ENCODE data around the gene MUC2. TPM values are rescaled to one million over a fixed set of nuclear protein-coding genes. Genes with fewer than 3 reads are reported as not detected.

MUC2 gene
- total RNA-seq, 1 donor from 2014 or later: not detected

DNA sequence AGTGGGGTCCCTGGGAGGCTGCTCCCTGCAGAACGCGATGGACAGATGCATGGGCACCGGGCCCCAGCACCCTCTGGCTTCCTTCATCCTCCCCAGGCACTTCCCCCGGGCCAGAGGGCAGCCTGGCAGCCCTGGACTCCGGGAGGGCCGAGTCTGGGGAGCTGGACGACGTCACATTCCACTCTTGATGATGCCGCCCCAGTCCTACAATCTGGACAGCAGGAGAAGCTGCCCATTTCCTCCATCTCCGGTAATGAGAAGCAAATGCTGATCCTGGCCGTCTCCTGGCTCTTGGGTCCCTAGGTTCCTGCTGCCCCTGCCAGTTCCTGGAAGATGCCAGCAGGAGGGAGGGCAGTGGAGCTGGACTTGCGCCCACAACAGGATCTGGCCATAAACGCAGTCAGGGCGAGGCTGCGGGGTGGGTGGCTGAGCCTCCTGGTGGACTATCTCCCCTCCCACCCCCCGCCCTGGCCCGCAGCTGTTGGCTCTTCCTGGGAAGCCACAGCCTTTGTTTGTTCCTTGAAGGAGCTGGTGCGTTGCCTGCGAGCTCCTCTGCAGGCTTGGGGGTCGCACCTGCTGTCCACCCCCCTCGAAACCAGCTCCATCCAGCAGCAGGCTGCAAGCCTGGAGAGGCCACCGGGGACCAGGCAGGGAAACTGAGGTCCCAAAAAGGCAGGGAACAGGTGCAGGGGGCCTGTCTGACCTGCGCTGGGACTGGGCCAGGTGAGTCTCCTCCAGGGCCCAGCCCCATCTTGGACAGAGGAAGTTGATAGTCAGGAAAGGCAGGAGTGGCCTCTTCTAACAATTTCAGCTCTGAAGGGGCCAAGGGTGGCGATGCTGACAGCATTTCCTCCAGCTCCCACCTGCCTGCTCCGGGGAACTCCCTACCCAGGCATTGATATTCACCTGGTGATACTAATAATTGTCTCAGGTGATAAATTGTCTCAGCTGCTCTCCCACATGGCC lies 20.2 kb upstream of the MUC2 start:
- H2AFZ ChIP-seq (ENCODE audit: low read depth, low read length): no peak overlapping the region
- H3K9ac ChIP-seq (ENCODE audit: low read length): no peak overlapping the region
- no peak overlapping the region for H3K4me3 Mint-ChIP-seq (ENCODE audit: unreplicated experiment)
- H3K4me1 Mint-ChIP-seq (ENCODE audit: low read depth, unreplicated experiment): no peaks in the 10 kb centered on the region
- H3K36me3 ChIP-seq (ENCODE audit: insufficient read depth, low read length): no peaks in the 10 kb centered on the region
- TF ChIP-seq, protein P1, sequence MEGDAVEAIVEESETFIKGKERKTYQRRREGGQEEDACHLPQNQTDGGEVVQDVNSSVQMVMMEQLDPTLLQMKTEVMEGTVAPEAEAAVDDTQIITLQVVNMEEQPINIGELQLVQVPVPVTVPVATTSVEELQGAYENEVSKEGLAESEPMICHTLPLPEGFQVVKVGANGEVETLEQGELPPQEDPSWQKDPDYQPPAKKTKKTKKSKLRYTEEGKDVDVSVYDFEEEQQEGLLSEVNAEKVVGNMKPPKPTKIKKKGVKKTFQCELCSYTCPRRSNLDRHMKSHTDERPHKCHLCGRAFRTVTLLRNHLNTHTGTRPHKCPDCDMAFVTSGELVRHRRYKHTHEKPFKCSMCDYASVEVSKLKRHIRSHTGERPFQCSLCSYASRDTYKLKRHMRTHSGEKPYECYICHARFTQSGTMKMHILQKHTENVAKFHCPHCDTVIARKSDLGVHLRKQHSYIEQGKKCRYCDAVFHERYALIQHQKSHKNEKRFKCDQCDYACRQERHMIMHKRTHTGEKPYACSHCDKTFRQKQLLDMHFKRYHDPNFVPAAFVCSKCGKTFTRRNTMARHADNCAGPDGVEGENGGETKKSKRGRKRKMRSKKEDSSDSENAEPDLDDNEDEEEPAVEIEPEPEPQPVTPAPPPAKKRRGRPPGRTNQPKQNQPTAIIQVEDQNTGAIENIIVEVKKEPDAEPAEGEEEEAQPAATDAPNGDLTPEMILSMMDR (IDR thresholded peaks at IDR 0.05; ENCODE audit: insufficient read depth, low read depth, low read length): no peak
- no peak for TF ChIP-seq EZH2 (IDR thresholded peaks at IDR 0.05; ENCODE audit: insufficient read depth, low read length)
- H3K27me3 Mint-ChIP-seq (ENCODE audit: low read depth, unreplicated experiment): peaks cover 17% of the 10 kb centered on the region
- no peaks in the 10 kb centered on the region for H3K4me1 ChIP-seq (ENCODE audit: insufficient read depth, low read length)
- H3K9me3 Mint-ChIP-seq (ENCODE audit: unreplicated experiment): peaks cover 4% of the 10 kb centered on the region
- peaks cover 2% of the 10 kb centered on the region for H3K36me3 Mint-ChIP-seq (ENCODE audit: low read depth, unreplicated experiment)
- no peak overlapping the region for H3K4me3 ChIP-seq (ENCODE audit: insufficient read depth, low read depth, low read length)
- H3K4me2 ChIP-seq (ENCODE audit: low read length): no peak overlapping the region
- no peak overlapping the region for H3K27ac Mint-ChIP-seq (ENCODE audit: unreplicated experiment)
- H3K79me2 ChIP-seq (ENCODE audit: insufficient read depth, low read length): no peaks in the 10 kb centered on the region
- peaks cover 1% of the 10 kb centered on the region for H3K27me3 ChIP-seq (ENCODE audit: insufficient read depth, low read length)
- FAIRE-seq: no peak
- H4K20me1 ChIP-seq (ENCODE audit: insufficient read depth, low read length): no peaks in the 10 kb centered on the region
- no peaks in the 10 kb centered on the region for H3K9me3 ChIP-seq (ENCODE audit: insufficient read depth, low read depth, low read length)
- no peak for DNase-seq (ENCODE audit: low read depth)
- H3K27ac ChIP-seq (ENCODE audit: low read depth, low read length): no peak overlapping the region

DNA sequence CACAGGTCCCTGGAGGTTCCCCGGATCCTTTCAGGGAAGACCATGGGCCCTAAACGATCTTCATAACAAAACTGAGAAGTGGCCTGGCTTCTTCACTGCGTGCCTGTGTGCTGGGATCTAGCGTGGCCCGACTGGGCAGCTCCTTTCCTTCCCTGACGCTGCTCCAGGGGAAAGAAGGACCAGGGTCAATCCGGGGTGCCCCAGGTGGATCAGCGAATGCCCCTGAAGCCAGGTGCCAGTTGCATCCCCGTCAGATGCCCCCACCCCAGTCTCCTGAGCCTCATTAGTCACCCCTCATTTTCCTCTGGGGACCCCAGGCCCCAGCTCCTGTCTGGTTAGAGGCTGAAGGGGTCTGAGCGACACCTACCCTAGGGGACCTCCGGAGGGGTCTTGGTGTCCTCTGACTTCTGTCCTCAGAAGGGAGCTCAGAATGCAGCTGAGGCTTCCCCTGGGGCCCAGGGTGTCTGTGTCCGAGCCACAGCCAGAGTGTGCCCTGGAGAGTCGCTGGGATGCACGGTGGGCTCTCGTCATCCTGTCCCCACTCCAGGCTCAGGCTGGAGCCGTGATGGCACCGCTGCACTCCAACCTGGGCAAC lies 19.5 kb upstream of the MUC2 start:
- Mint-ChIP-seq H3K9me3 (ENCODE audit: unreplicated experiment) (peaks cover 4% of the 10 kb centered on the region), H3K36me3 (ENCODE audit: low read depth, unreplicated experiment) (peaks cover 2% of the 10 kb centered on the region), H3K27me3 (ENCODE audit: low read depth, unreplicated experiment) (peaks cover 17% of the 10 kb centered on the region), H3K4me1 (ENCODE audit: low read depth, unreplicated experiment) (no peaks in the 10 kb centered on the region), H3K27ac (ENCODE audit: unreplicated experiment) (no peak overlapping the region), H3K4me3 (ENCODE audit: unreplicated experiment) (no peak overlapping the region)
- FAIRE-seq: no peak
- H3K9me3 ChIP-seq (ENCODE audit: insufficient read depth, low read depth, low read length): no peaks in the 10 kb centered on the region
- H3K4me3 ChIP-seq (ENCODE audit: insufficient read depth, low read depth, low read length): no peak overlapping the region
- no peak overlapping the region for H3K9ac ChIP-seq (ENCODE audit: low read length)
- no peak overlapping the region for H2AFZ ChIP-seq (ENCODE audit: low read depth, low read length)
- H3K27ac ChIP-seq (ENCODE audit: low read depth, low read length): no peak overlapping the region
- H3K27me3 ChIP-seq (ENCODE audit: insufficient read depth, low read length): no peaks in the 10 kb centered on the region
- no peak for DNase-seq (ENCODE audit: low read depth)
- H3K79me2 ChIP-seq (ENCODE audit: insufficient read depth, low read length): no peaks in the 10 kb centered on the region
- TF ChIP-seq, protein P1 (IDR thresholded peaks at IDR 0.05; ENCODE audit: insufficient read depth, low read depth, low read length): no peak
- no peak for TF ChIP-seq EZH2 (IDR thresholded peaks at IDR 0.05; ENCODE audit: insufficient read depth, low read length)
- no peaks in the 10 kb centered on the region for H3K36me3 ChIP-seq (ENCODE audit: insufficient read depth, low read length)
- peaks cover under 1% of the 10 kb centered on the region for H3K4me1 ChIP-seq (ENCODE audit: insufficient read depth, low read length)
- H4K20me1 ChIP-seq (ENCODE audit: insufficient read depth, low read length): no peaks in the 10 kb centered on the region
- no peak overlapping the region for H3K4me2 ChIP-seq (ENCODE audit: low read length)

Data from astrocyte (in vitro differentiated cells and primary cell).